DND-41 (cell line): ENCODE measurements around the gene AHCYL1.

Experiments
- ATAC-seq: fragments of 200-7000 bp; cut with Tn5 transposase; 3 replicates; pipeline ENCODE4 v1.9.1; 2021; ENCODE audit warnings: low read depth; ENCODE audit not compliant: insufficient read depth
- DNase-seq: peaks from one replicate; pipeline ENCODE4 v3.0.0-alpha.2; 2020
- H2AFZ ChIP-seq: 2 replicates; pipeline ENCODE4 v1.6.0; 2012; ENCODE audit warnings: low read depth, low read length
- H3K27ac ChIP-seq: 2 replicates; pipeline ENCODE4 v1.5.1; 2012; ENCODE audit warnings: low read length, inconsistent platforms
- H3K27me3 ChIP-seq: fragments of 200-600 bp; sonication (generic); 2 replicates; pipeline ENCODE4 v1.6.0; 2012; ENCODE audit warnings: low read length, mild to moderate bottlenecking, inconsistent platforms; ENCODE audit not compliant: insufficient read depth, poor library complexity
- H3K36me3 ChIP-seq: 2 replicates; pipeline ENCODE4 v1.5.1; 2012; ENCODE audit warnings: low read length, inconsistent platforms; ENCODE audit not compliant: insufficient read depth
- H3K4me1 ChIP-seq: 2 replicates; pipeline ENCODE4 v1.5.1; 2012; ENCODE audit warnings: mild to moderate bottlenecking, low read length; ENCODE audit not compliant: insufficient read depth
- H3K4me2 ChIP-seq: 2 replicates; pipeline ENCODE4 v1.6.0; 2012; ENCODE audit warnings: mild to moderate bottlenecking, moderate library complexity, low read length, inconsistent platforms; ENCODE audit not compliant: insufficient read depth
- H3K4me3 ChIP-seq, 2 experiments: fragments of 200-600 bp in 1 of 2; shearing (Covaris generic) in 1 of 2; 2 replicates each; pipeline ENCODE4 v1.5.1; 2012 to 2016; ENCODE audit warnings: inconsistent platforms in 2 of 2, low read length in 2 of 2, mild to moderate bottlenecking in 2 of 2, low read depth in 1 of 2, moderate library complexity in 1 of 2
- H3K79me2 ChIP-seq: 2 replicates; pipeline ENCODE4 v1.6.0; 2012; ENCODE audit warnings: low read length, inconsistent platforms; ENCODE audit not compliant: insufficient read depth
- H3K9ac ChIP-seq: 2 replicates; pipeline ENCODE4 v1.6.0; 2012; ENCODE audit warnings: low read depth, mild to moderate bottlenecking, inconsistent platforms, low read length, moderate library complexity
- H3K9me3 ChIP-seq: 2 replicates; pipeline ENCODE4 v1.5.1; 2012; ENCODE audit warnings: low read length, moderate library complexity, mild to moderate bottlenecking, inconsistent platforms; ENCODE audit not compliant: insufficient read depth, severe bottlenecking
- H4K20me1 ChIP-seq: 2 replicates; pipeline ENCODE4 v1.6.0; 2012; ENCODE audit warnings: low read length; ENCODE audit not compliant: insufficient read depth
- EZH2 ChIP-seq: IDR thresholded peaks from 3 replicates; pipeline ENCODE4 v1.6.1; 2012; ENCODE audit warnings: borderline replicate concordance, low read depth, mild to moderate bottlenecking, moderate library complexity, low read length, inconsistent platforms; ENCODE audit not compliant: severe bottlenecking
- TF ChIP-seq, protein P1 (sequence below): IDR thresholded peaks from 2 replicates; pipeline ENCODE4 v1.5.1; 2012; ENCODE audit warnings: borderline replicate concordance, low read length, moderate library complexity, mild to moderate bottlenecking; ENCODE audit not compliant: poor library complexity, severe bottlenecking; ENCODE audit errors: extremely low read depth

The AHCYL1 gene

DNA sequence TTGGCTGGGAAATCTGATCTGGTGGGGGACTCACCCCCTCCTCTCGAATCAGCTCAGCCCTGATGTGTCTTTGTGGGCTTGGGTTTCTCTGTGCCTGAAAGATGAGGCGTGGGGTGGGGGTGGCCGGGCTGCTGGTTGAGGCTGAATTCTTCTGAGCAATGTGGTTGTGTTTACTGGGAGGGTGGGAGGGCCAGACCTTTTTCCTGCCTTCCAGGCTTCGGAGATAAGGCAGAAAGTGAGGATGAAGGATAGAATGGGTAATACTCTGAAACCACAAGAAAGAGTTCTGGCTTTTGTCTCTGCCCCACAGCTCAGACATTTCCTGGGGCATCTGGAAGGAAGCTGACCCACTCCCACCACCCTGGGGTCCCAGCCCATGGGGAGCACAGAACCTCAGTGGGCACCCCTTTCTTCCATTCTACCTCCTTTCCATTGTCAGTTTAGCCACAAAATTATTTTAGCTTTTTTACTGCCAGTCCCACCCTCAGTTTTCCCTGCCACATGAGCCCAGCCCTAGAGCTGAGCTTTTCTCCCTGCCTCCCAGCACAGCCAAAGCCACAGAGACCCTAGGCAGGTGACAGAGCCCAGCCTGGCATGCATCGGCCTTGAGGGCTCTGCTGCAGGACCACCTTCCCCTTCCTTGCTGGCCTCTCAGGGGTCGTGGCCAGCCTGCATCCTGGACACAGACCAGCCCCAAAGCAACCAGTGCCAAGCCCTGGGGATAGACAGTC is 74.7 kb downstream of the AHCYL1 start:
- Histone ChIP-seq H3K4me2 (no peak overlapping the region), H4K20me1 (peaks cover 5% of the 10 kb centered on the region; the same call in 1 of the 2 replicates), H2AFZ (no peak overlapping the region), H3K4me3 (no peak overlapping the region), H3K9me3 (no peaks in the 10 kb centered on the region), H3K27ac (no peak overlapping the region), H3K9ac (no peak overlapping the region), H3K36me3 (peaks cover 46% of the 10 kb centered on the region), H3K79me2 (no peaks in the 10 kb centered on the region), H3K4me1 (no peaks in the 10 kb centered on the region), H3K27me3 (no peaks in the 10 kb centered on the region)
- no peak for ATAC-seq
- TF ChIP-seq, protein P1, sequence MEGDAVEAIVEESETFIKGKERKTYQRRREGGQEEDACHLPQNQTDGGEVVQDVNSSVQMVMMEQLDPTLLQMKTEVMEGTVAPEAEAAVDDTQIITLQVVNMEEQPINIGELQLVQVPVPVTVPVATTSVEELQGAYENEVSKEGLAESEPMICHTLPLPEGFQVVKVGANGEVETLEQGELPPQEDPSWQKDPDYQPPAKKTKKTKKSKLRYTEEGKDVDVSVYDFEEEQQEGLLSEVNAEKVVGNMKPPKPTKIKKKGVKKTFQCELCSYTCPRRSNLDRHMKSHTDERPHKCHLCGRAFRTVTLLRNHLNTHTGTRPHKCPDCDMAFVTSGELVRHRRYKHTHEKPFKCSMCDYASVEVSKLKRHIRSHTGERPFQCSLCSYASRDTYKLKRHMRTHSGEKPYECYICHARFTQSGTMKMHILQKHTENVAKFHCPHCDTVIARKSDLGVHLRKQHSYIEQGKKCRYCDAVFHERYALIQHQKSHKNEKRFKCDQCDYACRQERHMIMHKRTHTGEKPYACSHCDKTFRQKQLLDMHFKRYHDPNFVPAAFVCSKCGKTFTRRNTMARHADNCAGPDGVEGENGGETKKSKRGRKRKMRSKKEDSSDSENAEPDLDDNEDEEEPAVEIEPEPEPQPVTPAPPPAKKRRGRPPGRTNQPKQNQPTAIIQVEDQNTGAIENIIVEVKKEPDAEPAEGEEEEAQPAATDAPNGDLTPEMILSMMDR = no peak
- TF ChIP-seq EZH2 = no peak
- DNase-seq = no peak

DNA sequence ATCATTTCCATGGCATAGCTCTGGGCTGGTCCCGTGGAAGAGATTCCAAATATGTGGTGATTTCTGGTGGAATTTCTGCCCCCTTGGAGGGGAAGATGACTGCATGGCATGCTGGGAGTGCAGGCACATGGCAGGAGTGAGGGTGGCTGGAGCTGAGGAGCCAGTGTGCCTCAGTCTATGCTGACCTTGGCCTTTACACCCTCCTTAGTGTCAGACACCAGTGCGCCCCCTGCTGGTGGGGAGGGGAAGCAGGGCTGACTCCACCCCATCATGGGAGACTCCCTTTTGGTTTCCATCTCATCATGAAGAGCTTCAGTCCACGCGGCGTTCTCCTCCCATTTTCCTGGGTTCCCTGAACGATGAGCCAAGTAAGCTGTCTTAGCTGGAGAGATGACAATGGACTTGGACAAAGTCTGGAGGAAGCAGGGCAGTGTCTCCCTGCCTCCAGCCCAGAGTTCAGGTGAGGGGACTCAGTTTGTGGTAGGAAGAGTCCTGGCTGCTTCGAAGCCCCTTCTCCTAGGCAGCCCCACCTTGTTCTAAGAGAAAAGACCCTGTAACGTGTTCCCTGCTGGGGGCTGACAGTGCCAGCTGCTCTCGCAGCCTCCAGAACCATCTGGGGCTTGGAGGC is 75.6 kb downstream of the AHCYL1 start:
- no peak for TF ChIP-seq EZH2
- TF ChIP-seq, protein P1 = peak; percentile 96
- no peak overlapping the region for H3K9ac ChIP-seq
- H3K27ac ChIP-seq = no peak overlapping the region
- H3K4me1 ChIP-seq = no peaks in the 10 kb centered on the region
- no peaks in the 10 kb centered on the region for H3K79me2 ChIP-seq
- DNase-seq (peak; percentile 69), ATAC-seq (peak; percentile 79)
- H3K4me2 ChIP-seq = no peak overlapping the region
- no peak overlapping the region for H2AFZ ChIP-seq
- no peaks in the 10 kb centered on the region for H3K9me3 ChIP-seq
- H3K36me3 ChIP-seq = peaks cover 38% of the 10 kb centered on the region
- no peaks in the 10 kb centered on the region; the same call in 1 of the 2 replicates for H4K20me1 ChIP-seq
- no peaks in the 10 kb centered on the region for H3K27me3 ChIP-seq
- no peak overlapping the region for H3K4me3 ChIP-seq

DNA sequence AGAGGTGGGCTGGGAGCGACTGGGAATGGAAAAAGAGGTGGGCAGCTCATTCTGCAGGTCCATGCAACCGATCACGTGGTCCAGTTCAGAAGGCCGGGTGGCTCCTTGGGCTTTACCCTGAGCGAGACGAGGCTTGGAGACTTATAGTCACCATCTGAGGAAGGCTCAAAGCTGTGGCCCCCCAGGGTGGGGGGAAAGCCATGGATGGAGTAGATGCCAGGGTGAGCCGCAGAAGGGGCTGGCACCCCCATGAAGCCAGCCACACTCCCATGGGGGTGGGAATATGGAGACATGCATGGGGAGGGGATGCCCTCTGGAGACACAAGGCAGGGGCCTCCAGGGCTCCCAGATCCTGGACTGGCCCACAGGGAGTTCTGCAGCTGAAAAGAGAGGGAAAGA is 76.1 kb downstream of the AHCYL1 start:
- no peak overlapping the region for H2AFZ ChIP-seq
- ATAC-seq = no peak
- H3K4me1 ChIP-seq = no peaks in the 10 kb centered on the region
- H3K36me3 ChIP-seq = peaks cover 33% of the 10 kb centered on the region
- no peak for TF ChIP-seq EZH2
- TF ChIP-seq, protein P1 = no peak
- H3K9me3 ChIP-seq = no peaks in the 10 kb centered on the region
- H3K9ac ChIP-seq = no peak overlapping the region
- H4K20me1 ChIP-seq = no peaks in the 10 kb centered on the region; the same call in 1 of the 2 replicates
- DNase-seq = no peak
- no peak overlapping the region for H3K27ac ChIP-seq
- H3K4me3 ChIP-seq = no peak overlapping the region
- H3K79me2 ChIP-seq = no peaks in the 10 kb centered on the region
- no peak overlapping the region for H3K4me2 ChIP-seq
- no peaks in the 10 kb centered on the region for H3K27me3 ChIP-seq
